HCT116 (cell line): ENCODE results near the gene PLVAP. TPM values are rescaled to one million over a fixed set of nuclear protein-coding genes. Genes with fewer than 3 reads are reported as not detected.

ENCODE experiments used
- ATAC-seq: fragments of 200-7000 bp; cut with Tn5 transposase; 2 replicates; pipeline ENCODE4 v1.9.1; 2020; ENCODE audit warnings: mild to moderate bottlenecking, moderate library complexity
- BruUV-seq: library from RNA; stranded (reverse); fragments of 400-500 nt; replicated peaks from 2 replicates; lab custom pipeline; 2021; lab: Mats Ljungman, UMichigan
- CTCF ChIA-PET: fragments of 300-600 bp; sonication (Branson Sonifier 250); formaldehyde crosslinking; loops from one replicate; lab custom pipeline; 2021; ENCODE audit warnings: antibody characterized with exemption; lab: Charles Lee
- POLR2A ChIA-PET: fragments of 300-600, 350-600 bp; sonication (Branson Sonifier 250); formaldehyde crosslinking; loops from one replicate; lab custom pipeline; 2021; ENCODE audit warnings: antibody characterized with exemption; lab: Charles Lee
- RAD21 ChIA-PET, 2 experiments: fragments of 300-600 bp; sonication (Branson Sonifier 250); formaldehyde crosslinking; loops; one replicate each; lab custom pipeline; 2023; ENCODE audit warnings: low total read pairs in 2 of 2; ENCODE audit not compliant: uncharacterized antibody in 2 of 2, unreplicated experiment in 2 of 2, low non-redundant PET in 1 of 2; lab: Charles Lee
- DNase-seq: peaks from one replicate; pipeline ENCODE4 v3.0.0-alpha.2; 2010; ENCODE audit warnings: low read depth, low spot score
- H2AFZ ChIP-seq: fragments of 200-600 bp; shearing (Covaris generic), sonication (generic); 2 replicates; pipeline ENCODE4 v1.6.1; 2017; ENCODE audit warnings: low read depth, mixed run types, mixed read lengths, antibody characterized with exemption, low read length; ENCODE audit not compliant: poor library complexity, severe bottlenecking
- H3K27ac ChIP-seq: 2 replicates; pipeline ENCODE4 v1.5.1; 2012; ENCODE audit warnings: low read depth, low read length
- H3K27me3 ChIP-seq: fragments of 200-600 bp; sonication (generic); 2 replicates; pipeline ENCODE4 v1.6.1; 2016; ENCODE audit warnings: mixed run types, low read length, mixed read lengths; ENCODE audit not compliant: insufficient read depth
- H3K36me3 ChIP-seq, 2 experiments: fragments of 200-500 bp in 1 of 2; fragments of 200-600 bp in 1 of 2; sonication (Bioruptor generic) in 1 of 2; sonication (generic) in 1 of 2; 2 replicates each; pipeline versions ENCODE4 v1.5.1 to v1.6.1; 2014 to 2016; ENCODE audit warnings: low read length in 2 of 2, inconsistent platforms in 1 of 2, mixed read lengths in 1 of 2, mixed run types in 1 of 2; ENCODE audit not compliant: insufficient read depth in 2 of 2, control insufficient read depth in 1 of 2
- H3K4me1 ChIP-seq, 2 experiments: fragments of 200-600 bp in 1 of 2; sonication (generic) in 1 of 2; 2 replicates each; pipeline versions ENCODE4 v1.5.1 to v1.6.1; 2012 to 2017; ENCODE audit warnings: low read length in 2 of 2, inconsistent platforms in 1 of 2, mild to moderate bottlenecking in 1 of 2, mixed read lengths in 1 of 2, mixed run types in 1 of 2, moderate library complexity in 1 of 2; ENCODE audit not compliant: insufficient read depth in 2 of 2, control insufficient read depth in 1 of 2
- H3K4me2 ChIP-seq: fragments of 200-600 bp; sonication (generic); 2 replicates; pipeline ENCODE4 v1.6.1; 2017; ENCODE audit warnings: mixed run types, low read length, mixed read lengths
- H3K4me3 ChIP-seq, 2 experiments: fragments of 200-600 bp in 1 of 2; sonication (generic) in 1 of 2; replicated peaks in 1 of 2; 2 replicates each; pipeline ENCODE4 v1.5.1; 2011 to 2016; ENCODE audit warnings: low read length in 2 of 2, control low read depth in 1 of 2, low read depth in 1 of 2, mild to moderate bottlenecking in 1 of 2, mixed read lengths in 1 of 2, mixed run types in 1 of 2
- H3K79me2 ChIP-seq: fragments of 200-600 bp; sonication (generic); 2 replicates; pipeline ENCODE4 v1.6.1; 2017; ENCODE audit warnings: mild to moderate bottlenecking, mixed run types, low read length, moderate library complexity, mixed read lengths; ENCODE audit not compliant: insufficient read depth
- H3K9ac ChIP-seq: fragments of 200-600 bp; sonication (generic); 2 replicates; pipeline ENCODE4 v1.6.1; 2016; ENCODE audit warnings: low read length, mixed read lengths
- H3K9me2 ChIP-seq: fragments of 200-600 bp; sonication (generic), shearing (Covaris generic); 2 replicates; pipeline ENCODE4 v1.6.1; 2017; ENCODE audit warnings: mixed run types, mild to moderate bottlenecking, moderate library complexity; ENCODE audit not compliant: insufficient read depth
- H3K9me3 ChIP-seq, 2 experiments: fragments of 200-500 bp in 1 of 2; fragments of 200-600 bp in 1 of 2; sonication (Bioruptor generic) in 1 of 2; sonication (generic) in 1 of 2; 2 replicates each; pipeline ENCODE4 v1.6.1; 2014 to 2017; ENCODE audit warnings: low read length in 2 of 2, mixed read lengths in 2 of 2, inconsistent platforms in 1 of 2, low read depth in 1 of 2, mild to moderate bottlenecking in 1 of 2, mixed run types in 1 of 2, moderate library complexity in 1 of 2; ENCODE audit not compliant: control insufficient read depth in 1 of 2, insufficient read depth in 1 of 2
- H4K20me1 ChIP-seq: fragments of 200-600 bp; sonication (generic), shearing (Covaris generic); 2 replicates; pipeline ENCODE4 v1.6.1; 2017; ENCODE audit warnings: mixed run types, mild to moderate bottlenecking, moderate library complexity; ENCODE audit not compliant: insufficient read depth
- CEBPB ChIP-seq: IDR thresholded peaks from 2 replicates; pipeline ENCODE4 v1.6.1; 2012; ENCODE audit warnings: low read depth
- EGR1 ChIP-seq: IDR thresholded peaks from 2 replicates; pipeline ENCODE4 v1.6.1; 2012; ENCODE audit warnings: low read depth
- ELF1 ChIP-seq: IDR thresholded peaks from 2 replicates; pipeline ENCODE4 v1.6.1; 2012; ENCODE audit warnings: low read depth, borderline replicate concordance
- FOSL1 ChIP-seq: IDR thresholded peaks from 2 replicates; pipeline ENCODE4 v1.6.1; 2012; ENCODE audit warnings: low read depth
- POLR2A ChIP-seq: IDR thresholded peaks from 2 replicates; pipeline ENCODE4 v1.7.0; 2011; ENCODE audit warnings: borderline replicate concordance; ENCODE audit not compliant: insufficient read depth, insufficient read length; ENCODE audit errors: extremely low read depth
- POLR2AphosphoS5 ChIP-seq: IDR thresholded peaks from 2 replicates; pipeline ENCODE4 v1.6.1; 2011; ENCODE audit warnings: mild to moderate bottlenecking, low read depth, low read length, moderate library complexity
- RAD21 ChIP-seq: IDR thresholded peaks from 2 replicates; pipeline ENCODE4 v1.6.1; 2012; ENCODE audit warnings: low read depth, mild to moderate bottlenecking
- SIN3A ChIP-seq: IDR thresholded peaks from 2 replicates; pipeline ENCODE4 v1.6.1; 2012; ENCODE audit warnings: low read depth
- SP1 ChIP-seq: IDR thresholded peaks from 2 replicates; pipeline ENCODE4 v1.6.1; 2012; ENCODE audit warnings: low read depth
- YY1 ChIP-seq: IDR thresholded peaks from 2 replicates; pipeline ENCODE4 v1.6.1; 2011; ENCODE audit warnings: low read length, low read depth, moderate library complexity, mild to moderate bottlenecking; ENCODE audit not compliant: insufficient replicate concordance; ENCODE audit errors: extremely low read depth
- ZFX ChIP-seq: fragments of 450-650 bp; IDR thresholded peaks from 2 replicates; pipeline ENCODE4 v1.6.1; 2017
- intact Hi-C: fragments of 100-400 bp; cut with micrococcal nuclease; formaldehyde crosslinking; loops from 2 replicates; pipeline ENCODE4 v1.10.0; 2022
- total RNA-seq: library from RNA; stranded (reverse); gene quantifications from one replicate; pipeline ENCODE4 v1.2.1, GENCODE V29; 2021; ENCODE audit not compliant: unreplicated experiment
- TF ChIP-seq, protein P1 (sequence below): IDR thresholded peaks from 2 replicates; pipeline ENCODE4 v1.6.1; 2012

Gene PLVAP
- total RNA-seq, 1 experiment from 2014 or later = 0.47 TPM

DNA sequence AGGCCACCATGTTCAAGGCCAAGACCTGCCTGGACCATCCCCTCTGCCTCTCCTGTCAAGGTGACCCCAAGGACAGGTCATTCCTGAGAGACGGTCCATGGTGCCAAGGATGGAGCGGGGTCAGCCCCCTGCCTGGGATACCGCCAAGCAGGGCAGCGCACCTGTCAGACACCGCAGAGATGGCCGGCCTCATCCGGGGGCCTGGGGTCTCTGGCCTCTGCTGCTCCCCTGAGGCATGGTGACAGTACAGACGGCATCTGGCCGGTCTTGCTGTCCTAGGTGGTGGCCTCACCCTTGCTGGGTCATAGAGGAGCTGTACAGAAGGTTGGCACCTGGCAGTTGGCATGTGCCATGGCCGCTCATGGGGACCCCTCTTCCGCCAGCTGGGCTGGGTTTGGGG is 56.7 kb downstream of the PLVAP start:
- Histone ChIP-seq H3K27ac (no peak overlapping the region), H3K4me3 (no peak overlapping the region), H3K27me3 (no peaks in the 10 kb centered on the region), H3K36me3 (peaks cover 14 to 18% of the 10 kb centered on the region in 2 experiments; a peak in 3 of 4 replicates), H3K4me1 (peaks cover 13 to 21% of the 10 kb centered on the region in 2 experiments), H3K9me3 (no peaks in the 10 kb centered on the region), H3K9me2 (no peaks in the 10 kb centered on the region), H3K4me2 (no peak overlapping the region), H3K79me2 (no peaks in the 10 kb centered on the region; the same call in 1 of the 2 replicates), H3K9ac (no peak overlapping the region), H2AFZ (no peak overlapping the region), H4K20me1 (no peaks in the 10 kb centered on the region)
- ChIA-PET CTCF (no interaction called here), RAD21 (no interaction called here), POLR2A (no interaction called here)
- BruUV-seq = no TSS peak
- DNase-seq (no peak), ATAC-seq (no peak)
- intact Hi-C loops = no loop called here
- no peak for TF ChIP-seq CEBPB
- no peak for TF ChIP-seq ELF1
- TF ChIP-seq SP1 = no peak
- no peak for TF ChIP-seq POLR2AphosphoS5
- no peak for TF ChIP-seq SIN3A

DNA sequence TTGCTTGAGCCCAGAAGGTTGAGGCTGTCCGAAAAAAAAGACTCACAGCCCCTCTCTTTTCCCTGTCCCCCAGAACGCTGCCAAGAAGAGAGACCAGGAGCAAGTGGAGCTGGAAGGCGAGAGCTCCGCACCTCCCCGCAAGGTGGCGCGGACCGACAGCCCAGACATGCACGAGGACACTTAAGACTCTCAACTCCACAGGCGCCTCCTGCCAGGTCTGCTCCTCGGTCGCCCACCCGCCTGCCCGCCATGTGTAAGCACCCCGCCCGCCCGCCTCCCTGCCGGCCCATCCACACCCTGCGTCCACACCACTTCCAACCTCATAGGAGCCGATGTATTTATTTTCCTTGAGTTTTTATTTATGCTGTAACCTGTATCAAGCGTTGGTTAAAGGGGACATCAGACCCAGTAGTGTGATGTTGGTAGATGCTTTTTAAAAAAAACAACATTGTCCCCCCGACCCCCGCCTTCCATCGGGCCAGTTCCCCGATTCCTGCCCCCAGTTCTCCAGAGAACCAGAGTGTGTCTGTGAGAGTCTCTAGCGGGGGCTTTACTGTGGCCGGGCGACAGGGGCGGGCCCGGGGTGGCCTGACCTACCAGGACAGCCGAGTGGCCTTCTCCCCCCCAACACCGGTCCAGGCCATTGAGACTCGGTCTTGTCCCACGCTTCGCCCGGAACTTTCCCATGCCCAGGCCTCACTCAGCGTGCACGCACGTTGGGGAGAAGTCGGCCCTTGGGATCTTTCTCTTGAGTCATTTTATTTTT is 57.5 kb downstream of the PLVAP start:
- TSS peak; percentile 44 for BruUV-seq
- POLR2A ChIA-PET = no interaction called here
- H3K27ac ChIP-seq = no peak overlapping the region
- no peaks in the 10 kb centered on the region for H4K20me1 ChIP-seq
- H3K4me3 ChIP-seq = no peak overlapping the region
- intact Hi-C loops = no loop called here
- peaks cover 18 to 21% of the 10 kb centered on the region in 2 experiments; a peak in 3 of 4 replicates for H3K36me3 ChIP-seq
- no peaks in the 10 kb centered on the region for H3K9me3 ChIP-seq
- no peaks in the 10 kb centered on the region; the same call in 1 of the 2 replicates for H3K79me2 ChIP-seq
- no peak overlapping the region for H3K4me2 ChIP-seq
- RAD21 ChIA-PET = no interaction called here
- DNase-seq = no peak
- H2AFZ ChIP-seq = no peak overlapping the region
- peaks cover 13 to 21% of the 10 kb centered on the region in 2 experiments for H3K4me1 ChIP-seq
- no peaks in the 10 kb centered on the region for H3K27me3 ChIP-seq
- TF ChIP-seq FOSL1 = no peak
- no peak for TF ChIP-seq POLR2A
- no peak for TF ChIP-seq ZFX
- TF ChIP-seq, protein P1, sequence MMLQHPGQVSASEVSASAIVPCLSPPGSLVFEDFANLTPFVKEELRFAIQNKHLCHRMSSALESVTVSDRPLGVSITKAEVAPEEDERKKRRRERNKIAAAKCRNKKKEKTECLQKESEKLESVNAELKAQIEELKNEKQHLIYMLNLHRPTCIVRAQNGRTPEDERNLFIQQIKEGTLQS = no peak
- no peak for TF ChIP-seq ELF1
- no peak for TF ChIP-seq RAD21
- no peak for TF ChIP-seq YY1
- TF ChIP-seq EGR1 = no peak
- TF ChIP-seq, all 23 proteins: peak for 0
- no peak overlapping the region for H3K9ac ChIP-seq
- H3K9me2 ChIP-seq = no peaks in the 10 kb centered on the region
- CTCF ChIA-PET = no interaction called here
- ATAC-seq = no peak
